Caco-2 (cell line): ENCODE results near the gene TEX264. TPM values are rescaled to one million over a fixed set of nuclear protein-coding genes. Genes with fewer than 3 reads are reported as not detected.
"Not testable (repeated sequence)": the region's sequence is repeated elsewhere in the genome, so short reads cannot be mapped to it uniquely, and the experiment has no call there.

Experiments used
- BruUV-seq: library from RNA; stranded (reverse); fragments of 400-500 nt; replicated peaks from 2 replicates; lab custom pipeline; 2021; lab: Mats Ljungman, UMichigan
- CTCF ChIA-PET: fragments of 300-600 bp; sonication (Branson Sonifier 250); formaldehyde crosslinking; loops from one replicate; lab custom pipeline; 2022; ENCODE audit warnings: antibody characterized with exemption; lab: Charles Lee
- POLR2A ChIA-PET: fragments of 300-600 bp; sonication (Branson Sonifier 250); formaldehyde crosslinking; loops from one replicate; lab custom pipeline; 2022; ENCODE audit warnings: antibody characterized with exemption; lab: Charles Lee
- DNase-seq, 2 experiments: peaks; one replicate each; pipeline versions ENCODE4 v3.0.0 to v3.0.0-alpha.2; 2020 to 2022
- H3K27me3 ChIP-seq: replicated peaks from 2 replicates; pipeline ENCODE4 v1.6.0; 2011; ENCODE audit warnings: low read length; ENCODE audit not compliant: control insufficient read depth, insufficient read depth
- H3K36me3 ChIP-seq: 2 replicates; pipeline ENCODE4 v1.5.1; 2011; ENCODE audit warnings: low read length; ENCODE audit not compliant: control insufficient read depth, insufficient read depth
- H3K4me1 ChIP-seq: fragments of 250-450 bp; sonication (Bioruptor Pico); 2 replicates; pipeline ENCODE4 v1.5.1; 2020; ENCODE audit warnings: mild to moderate bottlenecking
- H3K4me3 ChIP-seq: 2 replicates; pipeline ENCODE4 v1.5.1; 2011; ENCODE audit warnings: low read depth, mild to moderate bottlenecking, control low read depth, low read length
- H3K9me3 ChIP-seq: fragments of 250-450 bp; sonication (Bioruptor Pico); 2 replicates; pipeline ENCODE4 v1.5.1; 2020; ENCODE audit warnings: mild to moderate bottlenecking, moderate library complexity
- H3K27ac Mint-ChIP-seq: one replicate; pipeline ENCODE4 v1.8.0; 2022; ENCODE audit warnings: mixed read lengths; ENCODE audit not compliant: unreplicated experiment
- H3K27me3 Mint-ChIP-seq: one replicate; pipeline ENCODE4 v1.8.0; 2022; ENCODE audit warnings: mixed read lengths; ENCODE audit not compliant: insufficient read depth, unreplicated experiment
- H3K36me3 Mint-ChIP-seq: one replicate; pipeline ENCODE4 v1.8.0; 2022; ENCODE audit warnings: mild to moderate bottlenecking, mixed read lengths; ENCODE audit not compliant: insufficient read depth, unreplicated experiment
- H3K4me1 Mint-ChIP-seq: one replicate; pipeline ENCODE4 v1.8.0; 2022; ENCODE audit warnings: low read depth, mixed read lengths; ENCODE audit not compliant: unreplicated experiment
- H3K4me3 Mint-ChIP-seq: one replicate; pipeline ENCODE4 v1.8.0; 2022; ENCODE audit warnings: mild to moderate bottlenecking, moderate library complexity, mixed read lengths; ENCODE audit not compliant: unreplicated experiment
- H3K9me3 Mint-ChIP-seq: one replicate; pipeline ENCODE4 v1.8.0; 2022; ENCODE audit warnings: mixed read lengths; ENCODE audit not compliant: unreplicated experiment
- intact Hi-C: fragments of 100-400 bp; cut with micrococcal nuclease; formaldehyde crosslinking; loops from one replicate; pipeline ENCODE4 v1.10.0; 2022; ENCODE audit not compliant: unreplicated experiment
- total RNA-seq: library from RNA; stranded (reverse); gene quantifications from 2 replicates; pipeline ENCODE4 v1.2.3, GENCODE V29; 2022
- TF ChIP-seq, protein P1 (sequence below), 2 experiments: fragments of 200-600 bp in 1 of 2; IDR thresholded peaks; 1 replicate in 1 of 2; 2 replicates in 1 of 2; pipeline versions ENCODE4 v1.5.1 to v1.8.0; 2011 to 2022; ENCODE audit warnings: antibody characterized with exemption in 1 of 2, control low read depth in 1 of 2, inconsistent platforms in 1 of 2, low read depth in 1 of 2, low read length in 1 of 2, mild to moderate bottlenecking in 1 of 2, moderate library complexity in 1 of 2; ENCODE audit not compliant: insufficient read depth in 1 of 2, severe bottlenecking in 1 of 2, unreplicated experiment in 1 of 2

The TEX264 gene
- total RNA-seq, 1 experiment from 2014 or later, result 37.9 TPM

DNA sequence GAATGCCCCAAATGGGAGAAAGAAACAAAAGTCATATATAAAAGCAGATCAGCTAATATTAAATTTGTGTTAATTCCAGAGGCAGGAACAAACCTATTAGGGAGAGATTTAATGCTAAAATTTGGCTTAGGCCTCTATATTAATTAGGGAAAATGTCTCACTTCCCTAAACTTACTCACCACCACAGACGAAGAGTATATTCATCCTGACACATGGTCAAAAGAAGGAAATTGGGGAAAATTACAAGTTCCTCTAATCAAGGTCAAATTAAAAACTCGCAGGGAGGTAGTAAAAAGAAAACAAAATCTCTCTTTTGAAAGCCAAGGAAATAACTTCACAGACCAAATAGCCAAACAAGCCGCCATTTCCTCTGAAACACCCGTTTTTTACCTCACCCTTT lies 68.1 kb downstream of the TEX264 start:
- Mint-ChIP-seq H3K27me3 (peaks cover 20% of the 10 kb centered on the region), H3K4me3 (no peak overlapping the region), H3K36me3 (no peaks in the 10 kb centered on the region), H3K9me3 (no peaks in the 10 kb centered on the region), H3K4me1 (no peaks in the 10 kb centered on the region), H3K27ac (no peak overlapping the region)
- no peaks in the 10 kb centered on the region for H3K4me1 ChIP-seq
- POLR2A ChIA-PET, result no interaction called here
- CTCF ChIA-PET, result no interaction called here
- no peak overlapping the region for H3K4me3 ChIP-seq
- no peaks in the 10 kb centered on the region for H3K9me3 ChIP-seq
- intact Hi-C loops, result no loop called here
- no peaks in the 10 kb centered on the region for H3K36me3 ChIP-seq
- no TSS peak for BruUV-seq
- no peaks in the 10 kb centered on the region for H3K27me3 ChIP-seq
- no peak for DNase-seq
- TF ChIP-seq, protein P1, sequence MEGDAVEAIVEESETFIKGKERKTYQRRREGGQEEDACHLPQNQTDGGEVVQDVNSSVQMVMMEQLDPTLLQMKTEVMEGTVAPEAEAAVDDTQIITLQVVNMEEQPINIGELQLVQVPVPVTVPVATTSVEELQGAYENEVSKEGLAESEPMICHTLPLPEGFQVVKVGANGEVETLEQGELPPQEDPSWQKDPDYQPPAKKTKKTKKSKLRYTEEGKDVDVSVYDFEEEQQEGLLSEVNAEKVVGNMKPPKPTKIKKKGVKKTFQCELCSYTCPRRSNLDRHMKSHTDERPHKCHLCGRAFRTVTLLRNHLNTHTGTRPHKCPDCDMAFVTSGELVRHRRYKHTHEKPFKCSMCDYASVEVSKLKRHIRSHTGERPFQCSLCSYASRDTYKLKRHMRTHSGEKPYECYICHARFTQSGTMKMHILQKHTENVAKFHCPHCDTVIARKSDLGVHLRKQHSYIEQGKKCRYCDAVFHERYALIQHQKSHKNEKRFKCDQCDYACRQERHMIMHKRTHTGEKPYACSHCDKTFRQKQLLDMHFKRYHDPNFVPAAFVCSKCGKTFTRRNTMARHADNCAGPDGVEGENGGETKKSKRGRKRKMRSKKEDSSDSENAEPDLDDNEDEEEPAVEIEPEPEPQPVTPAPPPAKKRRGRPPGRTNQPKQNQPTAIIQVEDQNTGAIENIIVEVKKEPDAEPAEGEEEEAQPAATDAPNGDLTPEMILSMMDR (IDR thresholded peaks at IDR 0.05; ENCODE audit: insufficient read depth in 1 of 2, low read depth in 1 of 2, low read length in 1 of 2, severe bottlenecking in 1 of 2, unreplicated experiment in 1 of 2), result no peak

- H3K27me3 ChIP-seq, H3K4me3 ChIP-seq, H3K36me3 ChIP-seq, intact Hi-C loops, H3K9me3 Mint-ChIP-seq, H3K27ac Mint-ChIP-seq, H3K36me3 Mint-ChIP-seq, H3K4me1 ChIP-seq, BruUV-seq, POLR2A ChIA-PET, CTCF ChIA-PET, DNase-seq, H3K4me3 Mint-ChIP-seq, H3K4me1 Mint-ChIP-seq, H3K9me3 ChIP-seq: not testable (repeated sequence)
- H3K27me3 Mint-ChIP-seq, result peaks cover 23% of the 10 kb centered on the region
These were observed 71.3 kb downstream of the TEX264 start for GRCh38 chr3:51742320-51742719.

DNA sequence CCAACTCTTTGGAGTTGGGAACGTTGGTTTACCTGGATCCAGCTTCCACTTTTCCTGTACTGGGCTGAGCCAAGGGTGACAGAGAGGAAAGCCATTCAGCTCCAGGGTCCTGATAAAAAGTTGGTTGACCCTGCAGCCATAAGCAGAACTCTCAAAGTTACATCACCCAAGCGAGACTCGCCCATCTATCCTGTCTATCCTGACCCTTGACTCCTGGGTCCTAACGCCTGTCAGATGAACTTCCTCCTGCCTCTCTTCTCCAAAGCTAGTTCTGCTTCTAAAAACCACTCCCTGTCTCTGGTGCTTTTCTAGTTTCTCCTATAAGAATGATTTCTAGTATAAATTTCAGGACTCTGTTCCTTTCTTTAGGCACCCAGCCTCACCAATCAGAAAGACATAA lies 71.9 kb downstream of the TEX264 start:
- H3K36me3 Mint-ChIP-seq, DNase-seq, H3K9me3 ChIP-seq, H3K27me3 ChIP-seq, H3K4me3 ChIP-seq, CTCF ChIA-PET, H3K4me3 Mint-ChIP-seq, H3K36me3 ChIP-seq, BruUV-seq, H3K4me1 Mint-ChIP-seq, H3K27ac Mint-ChIP-seq, POLR2A ChIA-PET, H3K4me1 ChIP-seq, H3K9me3 Mint-ChIP-seq, intact Hi-C loops: not testable (repeated sequence)
- H3K27me3 Mint-ChIP-seq, result peaks cover 22% of the 10 kb centered on the region

- no peak overlapping the region for H3K4me3 ChIP-seq
- peaks cover 7% of the 10 kb centered on the region; the same call in 1 of the 2 replicates for H3K9me3 ChIP-seq
- intact Hi-C loops, result no loop called here
- no peaks in the 10 kb centered on the region for H3K4me1 Mint-ChIP-seq
- BruUV-seq, result no TSS peak
- no peaks in the 10 kb centered on the region for H3K36me3 Mint-ChIP-seq
- no peak overlapping the region for H3K27ac Mint-ChIP-seq
- TF ChIP-seq, protein P1 (IDR thresholded peaks at IDR 0.05; ENCODE audit: insufficient read depth in 1 of 2, low read depth in 1 of 2, low read length in 1 of 2, severe bottlenecking in 1 of 2, unreplicated experiment in 1 of 2), result no peak
- no peak overlapping the region for H3K4me3 Mint-ChIP-seq
- H3K9me3 Mint-ChIP-seq, result no peaks in the 10 kb centered on the region
- no peaks in the 10 kb centered on the region for H3K4me1 ChIP-seq
- peaks cover 5% of the 10 kb centered on the region for H3K27me3 Mint-ChIP-seq
- POLR2A ChIA-PET, result no interaction called here
- CTCF ChIA-PET, result no interaction called here
- H3K27me3 ChIP-seq, result no peaks in the 10 kb centered on the region
- no peaks in the 10 kb centered on the region for H3K36me3 ChIP-seq
- no peak for DNase-seq
These were observed 76.8 kb downstream of the TEX264 start for GRCh38 chr3:51747840-51748239.
